Measurements from ENCODE around the gene SLIT1. TPM values are rescaled to one million over a fixed set of nuclear protein-coding genes. Genes with fewer than 3 reads are reported as not detected.

SLIT1 gene
- total and polyA plus RNA-seq, 2 experiments from 2014 or later, result not detected

GRCh38 chr10:97081621-97082235 lies 104.0 kb downstream of the SLIT1 start:
- Histone ChIP-seq H3K4me1 (ENCODE audit: insufficient read depth) (no peaks in the 10 kb centered on the region), H3K79me2 (ENCODE audit: insufficient read depth) (no peaks in the 10 kb centered on the region), H4K20me1 (ENCODE audit: insufficient read depth) (no peaks in the 10 kb centered on the region), H3K36me3 (ENCODE audit: low read depth) (no peaks in the 10 kb centered on the region), H3K9ac (no peak overlapping the region), H3K4me3 (no peak overlapping the region), H2AFZ (no peak overlapping the region), H3K9me3 (ENCODE audit: low read depth) (no peaks in the 10 kb centered on the region), H3K27me3 (replicated peaks; ENCODE audit: insufficient read depth) (peaks cover 32% of the 10 kb centered on the region), H3F3A (ENCODE audit: insufficient read depth) (no peaks in the 10 kb centered on the region), H3K9me2 (ENCODE audit: insufficient read depth) (no peaks in the 10 kb centered on the region), H3K4me2 (ENCODE audit: unreplicated experiment) (no peak overlapping the region), H3K27ac (no peak overlapping the region)
- TF ChIP-seq EZH2phosphoT487 (IDR thresholded peaks at IDR 0.05; ENCODE audit: insufficient read depth, low read depth), result no peak
- 5 to 12% methylated on average over 6 of the region's 6 CpGs for WGBS, 2 experiments (ENCODE audit: low coverage in 1 of 2, low lambda C conversion rate in 2 of 2, missing lambda C conversion rate in 2 of 2)
- in situ Hi-C loops (cut with MboI), result no loop called here
- peak; percentile 72 for DNase-seq

- Histone ChIP-seq H2AFZ (no peak overlapping the region), H3F3A (ENCODE audit: insufficient read depth) (no peaks in the 10 kb centered on the region), H3K9ac (no peak overlapping the region), H3K27me3 (replicated peaks; ENCODE audit: insufficient read depth) (peaks cover 32% of the 10 kb centered on the region), H3K4me3 (no peak overlapping the region), H3K27ac (no peak overlapping the region), H4K20me1 (ENCODE audit: insufficient read depth) (no peaks in the 10 kb centered on the region), H3K4me2 (ENCODE audit: unreplicated experiment) (no peak overlapping the region), H3K36me3 (ENCODE audit: low read depth) (no peaks in the 10 kb centered on the region), H3K9me2 (ENCODE audit: insufficient read depth) (no peaks in the 10 kb centered on the region), H3K9me3 (ENCODE audit: low read depth) (no peaks in the 10 kb centered on the region), H3K79me2 (ENCODE audit: insufficient read depth) (no peaks in the 10 kb centered on the region), H3K4me1 (ENCODE audit: insufficient read depth) (no peaks in the 10 kb centered on the region)
- in situ Hi-C loops (cut with MboI), result no loop called here
- no peak for TF ChIP-seq EZH2 (IDR thresholded peaks at IDR 0.05; ENCODE audit: insufficient read depth, poor library complexity, severe bottlenecking)
- no peak for TF ChIP-seq EZH2phosphoT487 (IDR thresholded peaks at IDR 0.05; ENCODE audit: insufficient read depth, low read depth)
- WGBS, 2 experiments (ENCODE audit: low coverage in 1 of 2, low lambda C conversion rate in 2 of 2, missing lambda C conversion rate in 2 of 2), result 40 to 47% methylated on average over 7 of the region's 7 CpGs
- no peak for DNase-seq
Measured at GRCh38 chr10:97080051-97080776, 105.5 kb downstream of the SLIT1 start.

DNA sequence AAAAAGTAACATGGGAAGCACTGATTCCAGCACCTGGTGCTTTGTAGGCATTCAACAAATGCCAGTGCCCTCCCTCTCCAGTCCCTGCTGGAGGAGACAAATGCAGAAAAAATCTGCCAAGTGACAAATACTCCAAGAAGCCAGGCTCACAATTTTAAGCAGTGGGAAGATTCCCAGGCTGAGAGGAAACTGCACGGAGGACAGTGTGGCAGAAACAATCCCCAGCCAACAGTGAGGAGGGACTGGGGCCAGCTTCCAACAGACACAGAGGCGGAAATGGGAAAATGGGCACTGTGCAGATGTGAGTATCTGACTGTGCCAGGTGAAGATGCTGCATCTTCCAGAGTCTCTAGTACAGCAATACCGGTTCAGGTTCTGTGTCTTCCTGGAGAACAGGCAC lies 106.3 kb downstream of the SLIT1 start:
- in situ Hi-C loops (cut with MboI), result loop anchor here (10.0 kb wide), 1 partner anchor 125 kb away; no protein-coding TSS in a partner anchor
- H3K4me1 ChIP-seq (ENCODE audit: insufficient read depth), result no peaks in the 10 kb centered on the region
- DNase-seq, result no peak
- TF ChIP-seq EZH2phosphoT487 (IDR thresholded peaks at IDR 0.05; ENCODE audit: insufficient read depth, low read depth), result no peak
- no peak for TF ChIP-seq EZH2 (IDR thresholded peaks at IDR 0.05; ENCODE audit: insufficient read depth, poor library complexity, severe bottlenecking)
- WGBS, 2 experiments (ENCODE audit: low coverage in 1 of 2, low lambda C conversion rate in 2 of 2, missing lambda C conversion rate in 2 of 2), result 2 to 4% methylated on average over 3 of the region's 3 CpGs
- H3K4me2 ChIP-seq (ENCODE audit: unreplicated experiment), result no peak overlapping the region
- H4K20me1 ChIP-seq (ENCODE audit: insufficient read depth), result no peaks in the 10 kb centered on the region
- no peaks in the 10 kb centered on the region for H3F3A ChIP-seq (ENCODE audit: insufficient read depth)
- H3K9ac ChIP-seq, result no peak overlapping the region
- H3K36me3 ChIP-seq (ENCODE audit: low read depth), result no peaks in the 10 kb centered on the region
- H2AFZ ChIP-seq, result no peak overlapping the region
- H3K4me3 ChIP-seq, result no peak overlapping the region
- no peaks in the 10 kb centered on the region for H3K79me2 ChIP-seq (ENCODE audit: insufficient read depth)
- H3K9me3 ChIP-seq (ENCODE audit: low read depth), result no peaks in the 10 kb centered on the region
- no peak overlapping the region for H3K27ac ChIP-seq
- H3K9me2 ChIP-seq (ENCODE audit: insufficient read depth), result no peaks in the 10 kb centered on the region
- peaks cover 32% of the 10 kb centered on the region for H3K27me3 ChIP-seq (replicated peaks; ENCODE audit: insufficient read depth)

DNA sequence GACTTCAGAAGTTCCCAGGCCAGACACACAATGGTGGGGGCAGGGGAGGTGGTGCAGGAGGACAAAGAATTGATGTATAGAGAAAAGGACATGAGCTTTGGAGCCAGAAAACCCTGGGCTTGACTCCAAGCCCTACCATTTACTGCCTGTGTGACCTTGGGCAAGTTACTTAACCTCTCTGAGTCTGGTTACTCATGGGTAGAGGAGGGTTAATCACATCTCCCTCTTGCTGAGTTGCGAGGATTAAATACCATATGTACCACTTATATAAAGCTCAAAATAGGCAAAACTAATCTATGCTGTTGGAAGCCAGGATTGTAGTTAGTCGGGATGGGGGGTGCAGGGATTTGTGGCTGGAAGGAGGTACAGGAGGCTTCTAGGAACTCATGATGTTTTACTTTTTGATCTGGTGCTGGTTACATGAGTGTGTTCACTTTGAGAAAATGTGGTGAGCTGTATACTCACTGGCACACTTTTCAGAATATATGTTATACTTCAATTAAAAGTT lies 106.8 kb downstream of the SLIT1 start:
- TF ChIP-seq EZH2phosphoT487 (IDR thresholded peaks at IDR 0.05; ENCODE audit: insufficient read depth, low read depth), result no peak
- no peak for TF ChIP-seq EZH2 (IDR thresholded peaks at IDR 0.05; ENCODE audit: insufficient read depth, poor library complexity, severe bottlenecking)
- no peak overlapping the region for H3K27ac ChIP-seq
- H3K9me3 ChIP-seq (ENCODE audit: low read depth), result no peaks in the 10 kb centered on the region
- no peak for DNase-seq
- H3K9me2 ChIP-seq (ENCODE audit: insufficient read depth), result no peaks in the 10 kb centered on the region
- H3K27me3 ChIP-seq (replicated peaks; ENCODE audit: insufficient read depth), result peaks cover 32% of the 10 kb centered on the region
- H3K9ac ChIP-seq, result no peak overlapping the region
- 0 to 2% methylated on average over 2 of the region's 2 CpGs for WGBS, 2 experiments (ENCODE audit: low coverage in 1 of 2, low lambda C conversion rate in 2 of 2, missing lambda C conversion rate in 2 of 2)
- no peak overlapping the region for H2AFZ ChIP-seq
- no peaks in the 10 kb centered on the region for H4K20me1 ChIP-seq (ENCODE audit: insufficient read depth)
- no peaks in the 10 kb centered on the region for H3K36me3 ChIP-seq (ENCODE audit: low read depth)
- in situ Hi-C loops (cut with MboI), result loop anchor here (10.0 kb wide), 1 partner anchor 126 kb away; no protein-coding TSS in a partner anchor
- no peak overlapping the region for H3K4me3 ChIP-seq
- H3K79me2 ChIP-seq (ENCODE audit: insufficient read depth), result no peaks in the 10 kb centered on the region
- H3K4me2 ChIP-seq (ENCODE audit: unreplicated experiment), result no peak overlapping the region
- no peaks in the 10 kb centered on the region for H3F3A ChIP-seq (ENCODE audit: insufficient read depth)
- H3K4me1 ChIP-seq (ENCODE audit: insufficient read depth), result no peaks in the 10 kb centered on the region

All from GM23248 (cell line).